HCT116 (cell line): ENCODE data around the gene FBXO42. TPM values are rescaled to one million over a fixed set of nuclear protein-coding genes. Genes with fewer than 3 reads are reported as not detected.

Experiments
- ATAC-seq: fragments of 200-7000 bp; cut with Tn5 transposase; 2 replicates; pipeline ENCODE4 v1.9.1; 2020; ENCODE audit warnings: mild to moderate bottlenecking, moderate library complexity
- BruUV-seq: library from RNA; stranded (reverse); fragments of 400-500 nt; replicated peaks from 2 replicates; lab custom pipeline; 2021; lab: Mats Ljungman, UMichigan
- CTCF ChIA-PET: fragments of 300-600 bp; sonication (Branson Sonifier 250); formaldehyde crosslinking; loops from one replicate; lab custom pipeline; 2021; ENCODE audit warnings: antibody characterized with exemption; lab: Charles Lee
- POLR2A ChIA-PET: fragments of 300-600, 350-600 bp; sonication (Branson Sonifier 250); formaldehyde crosslinking; loops from one replicate; lab custom pipeline; 2021; ENCODE audit warnings: antibody characterized with exemption; lab: Charles Lee
- RAD21 ChIA-PET, 2 experiments: fragments of 300-600 bp; sonication (Branson Sonifier 250); formaldehyde crosslinking; loops; one replicate each; lab custom pipeline; 2023; ENCODE audit warnings: low total read pairs in 2 of 2; ENCODE audit not compliant: uncharacterized antibody in 2 of 2, unreplicated experiment in 2 of 2, low non-redundant PET in 1 of 2; lab: Charles Lee
- DNase-seq: peaks from one replicate; pipeline ENCODE4 v3.0.0-alpha.2; 2010; ENCODE audit warnings: low read depth, low spot score
- H2AFZ ChIP-seq: fragments of 200-600 bp; shearing (Covaris generic), sonication (generic); 2 replicates; pipeline ENCODE4 v1.6.1; 2017; ENCODE audit warnings: low read depth, mixed run types, mixed read lengths, antibody characterized with exemption, low read length; ENCODE audit not compliant: poor library complexity, severe bottlenecking
- H3K27ac ChIP-seq: 2 replicates; pipeline ENCODE4 v1.5.1; 2012; ENCODE audit warnings: low read depth, low read length
- H3K27me3 ChIP-seq: fragments of 200-600 bp; sonication (generic); 2 replicates; pipeline ENCODE4 v1.6.1; 2016; ENCODE audit warnings: mixed run types, low read length, mixed read lengths; ENCODE audit not compliant: insufficient read depth
- H3K36me3 ChIP-seq, 2 experiments: fragments of 200-500 bp in 1 of 2; fragments of 200-600 bp in 1 of 2; sonication (Bioruptor generic) in 1 of 2; sonication (generic) in 1 of 2; 2 replicates each; pipeline versions ENCODE4 v1.5.1 to v1.6.1; 2014 to 2016; ENCODE audit warnings: low read length in 2 of 2, inconsistent platforms in 1 of 2, mixed read lengths in 1 of 2, mixed run types in 1 of 2; ENCODE audit not compliant: insufficient read depth in 2 of 2, control insufficient read depth in 1 of 2
- H3K4me1 ChIP-seq, 2 experiments: fragments of 200-600 bp in 1 of 2; sonication (generic) in 1 of 2; 2 replicates each; pipeline versions ENCODE4 v1.5.1 to v1.6.1; 2012 to 2017; ENCODE audit warnings: low read length in 2 of 2, inconsistent platforms in 1 of 2, mild to moderate bottlenecking in 1 of 2, mixed read lengths in 1 of 2, mixed run types in 1 of 2, moderate library complexity in 1 of 2; ENCODE audit not compliant: insufficient read depth in 2 of 2, control insufficient read depth in 1 of 2
- H3K4me2 ChIP-seq: fragments of 200-600 bp; sonication (generic); 2 replicates; pipeline ENCODE4 v1.6.1; 2017; ENCODE audit warnings: mixed run types, low read length, mixed read lengths
- H3K4me3 ChIP-seq, 2 experiments: fragments of 200-600 bp in 1 of 2; sonication (generic) in 1 of 2; replicated peaks in 1 of 2; 2 replicates each; pipeline ENCODE4 v1.5.1; 2011 to 2016; ENCODE audit warnings: low read length in 2 of 2, control low read depth in 1 of 2, low read depth in 1 of 2, mild to moderate bottlenecking in 1 of 2, mixed read lengths in 1 of 2, mixed run types in 1 of 2
- H3K79me2 ChIP-seq: fragments of 200-600 bp; sonication (generic); 2 replicates; pipeline ENCODE4 v1.6.1; 2017; ENCODE audit warnings: mild to moderate bottlenecking, mixed run types, low read length, moderate library complexity, mixed read lengths; ENCODE audit not compliant: insufficient read depth
- H3K9ac ChIP-seq: fragments of 200-600 bp; sonication (generic); 2 replicates; pipeline ENCODE4 v1.6.1; 2016; ENCODE audit warnings: low read length, mixed read lengths
- H3K9me2 ChIP-seq: fragments of 200-600 bp; sonication (generic), shearing (Covaris generic); 2 replicates; pipeline ENCODE4 v1.6.1; 2017; ENCODE audit warnings: mixed run types, mild to moderate bottlenecking, moderate library complexity; ENCODE audit not compliant: insufficient read depth
- H3K9me3 ChIP-seq, 2 experiments: fragments of 200-500 bp in 1 of 2; fragments of 200-600 bp in 1 of 2; sonication (Bioruptor generic) in 1 of 2; sonication (generic) in 1 of 2; 2 replicates each; pipeline ENCODE4 v1.6.1; 2014 to 2017; ENCODE audit warnings: low read length in 2 of 2, mixed read lengths in 2 of 2, inconsistent platforms in 1 of 2, low read depth in 1 of 2, mild to moderate bottlenecking in 1 of 2, mixed run types in 1 of 2, moderate library complexity in 1 of 2; ENCODE audit not compliant: control insufficient read depth in 1 of 2, insufficient read depth in 1 of 2
- H4K20me1 ChIP-seq: fragments of 200-600 bp; sonication (generic), shearing (Covaris generic); 2 replicates; pipeline ENCODE4 v1.6.1; 2017; ENCODE audit warnings: mixed run types, mild to moderate bottlenecking, moderate library complexity; ENCODE audit not compliant: insufficient read depth
- ATF3 ChIP-seq: IDR thresholded peaks from 2 replicates; pipeline ENCODE4 v1.6.1; 2012
- CBX3 ChIP-seq: IDR thresholded peaks from 2 replicates; pipeline ENCODE4 v1.6.1; 2012; ENCODE audit warnings: low read depth
- CTCF ChIP-seq, 3 experiments: fragments of 200-600 bp in 1 of 3; sonication (generic) in 1 of 3; IDR thresholded peaks in 2 of 3; conservative IDR thresholded peaks in 1 of 3; 2 replicates each; pipeline ENCODE4 v1.5.1; 2012 to 2017; ENCODE audit warnings: low read depth in 2 of 3, low read length in 2 of 3, antibody characterized with exemption in 1 of 3, borderline replicate concordance in 1 of 3, control low read depth in 1 of 3, mild to moderate bottlenecking in 1 of 3, mixed read lengths in 1 of 3, mixed run types in 1 of 3, moderate library complexity in 1 of 3; ENCODE audit not compliant: insufficient read depth in 1 of 3
- EZH2phosphoT487 ChIP-seq: fragments of 200-600 bp; IDR thresholded peaks from 2 replicates; pipeline ENCODE4 v1.6.1; 2018; ENCODE audit warnings: antibody characterized with exemption, borderline replicate concordance
- FOSL1 ChIP-seq: IDR thresholded peaks from 2 replicates; pipeline ENCODE4 v1.6.1; 2012; ENCODE audit warnings: low read depth
- JUND ChIP-seq: IDR thresholded peaks from 2 replicates; pipeline ENCODE4 v1.6.1; 2012
- MAX ChIP-seq: IDR thresholded peaks from 2 replicates; pipeline ENCODE4 v1.6.1; 2012
- POLR2A ChIP-seq: IDR thresholded peaks from 2 replicates; pipeline ENCODE4 v1.7.0; 2011; ENCODE audit warnings: borderline replicate concordance; ENCODE audit not compliant: insufficient read depth, insufficient read length; ENCODE audit errors: extremely low read depth
- POLR2AphosphoS5 ChIP-seq: IDR thresholded peaks from 2 replicates; pipeline ENCODE4 v1.6.1; 2011; ENCODE audit warnings: mild to moderate bottlenecking, low read depth, low read length, moderate library complexity
- REST ChIP-seq: IDR thresholded peaks from 2 replicates; pipeline ENCODE4 v1.6.1; 2012; ENCODE audit warnings: low read depth
- SIN3A ChIP-seq: IDR thresholded peaks from 2 replicates; pipeline ENCODE4 v1.6.1; 2012; ENCODE audit warnings: low read depth
- SP1 ChIP-seq: IDR thresholded peaks from 2 replicates; pipeline ENCODE4 v1.6.1; 2012; ENCODE audit warnings: low read depth
- SRF ChIP-seq: IDR thresholded peaks from 2 replicates; pipeline ENCODE4 v1.6.1; 2012; ENCODE audit warnings: low read depth
- TCF7L2 ChIP-seq: IDR thresholded peaks from 2 replicates; pipeline ENCODE4 v1.7.0; 2011; ENCODE audit warnings: borderline replicate concordance, inconsistent platforms; ENCODE audit not compliant: insufficient read depth, insufficient read length; ENCODE audit errors: extremely low read depth
- YY1 ChIP-seq: IDR thresholded peaks from 2 replicates; pipeline ENCODE4 v1.6.1; 2011; ENCODE audit warnings: low read length, low read depth, moderate library complexity, mild to moderate bottlenecking; ENCODE audit not compliant: insufficient replicate concordance; ENCODE audit errors: extremely low read depth
- ZFX ChIP-seq: fragments of 450-650 bp; IDR thresholded peaks from 2 replicates; pipeline ENCODE4 v1.6.1; 2017
- ZNF274 ChIP-seq: fragments of 200-500 bp; sonication (Bioruptor generic); IDR thresholded peaks from 2 replicates; pipeline ENCODE4 v1.6.1; 2014; ENCODE audit warnings: mild to moderate bottlenecking, low read depth, low read length, inconsistent platforms
- intact Hi-C: fragments of 100-400 bp; cut with micrococcal nuclease; formaldehyde crosslinking; loops from 2 replicates; pipeline ENCODE4 v1.10.0; 2022
- total RNA-seq: library from RNA; stranded (reverse); gene quantifications from one replicate; pipeline ENCODE4 v1.2.1, GENCODE V29; 2021; ENCODE audit not compliant: unreplicated experiment

Gene FBXO42
- total RNA-seq, 1 experiment from 2014 or later, result 20.6 TPM

GRCh38 chr1:16233431-16233830 lies 118.8 kb downstream of the FBXO42 start (continued):
- no peak for TF ChIP-seq CTCF (IDR thresholded peaks at IDR 0.05 in 2 of 3, conservative IDR thresholded peaks at IDR 0.05 in 1 of 3; ENCODE audit: borderline replicate concordance in 1 of 3, insufficient read depth in 1 of 3, low read depth in 2 of 3, low read length in 2 of 3)
- TF ChIP-seq JUND, result no peak
- TF ChIP-seq CBX3, result no peak
- TF ChIP-seq SIN3A, result no peak
- TF ChIP-seq TCF7L2, result no peak
- TF ChIP-seq FOSL1, result no peak

GRCh38 chr1:16232316-16232710 lies 120.0 kb downstream of the FBXO42 start:
- Histone ChIP-seq H3K27ac (no peak overlapping the region; the same call in 1 of the 2 replicates), H3K4me1 (peaks cover 10 to 24% of the 10 kb centered on the region in 2 experiments), H3K27me3 (no peaks in the 10 kb centered on the region), H2AFZ (no peak overlapping the region), H3K4me3 (no peak overlapping the region), H3K36me3 (no peaks in the 10 kb centered on the region), H3K9me3 (no peaks in the 10 kb centered on the region)
- intact Hi-C loops, result no loop called here
- POLR2A ChIA-PET, result interaction anchor here (1.2 kb wide), 1 partner anchor 15 kb away, joined by 3 read pairs; no protein-coding TSS in a partner anchor
- DNase-seq, result no peak
- BruUV-seq, result no TSS peak
- no peak for TF ChIP-seq ZNF274
- TF ChIP-seq CTCF (IDR thresholded peaks at IDR 0.05 in 2 of 3, conservative IDR thresholded peaks at IDR 0.05 in 1 of 3; ENCODE audit: borderline replicate concordance in 1 of 3, insufficient read depth in 1 of 3, low read depth in 2 of 3, low read length in 2 of 3), result no peak
- TF ChIP-seq ZFX, result no peak
- TF ChIP-seq FOSL1, result no peak
- TF ChIP-seq EZH2phosphoT487, result no peak
- no peak for TF ChIP-seq YY1
- no peak for TF ChIP-seq REST
- TF ChIP-seq ATF3, result no peak
- no peak for TF ChIP-seq POLR2AphosphoS5
- TF ChIP-seq JUND, result no peak
- no peak for TF ChIP-seq POLR2A
- TF ChIP-seq SIN3A, result no peak
- TF ChIP-seq SRF, result no peak
- TF ChIP-seq SP1, result no peak
- no peak for TF ChIP-seq CBX3
- no peak for TF ChIP-seq MAX
- TF ChIP-seq, all 23 proteins: peak for 0
- Histone ChIP-seq H3K79me2 (no peaks in the 10 kb centered on the region; the same call in 1 of the 2 replicates), H3K9me2 (no peaks in the 10 kb centered on the region), H3K9ac (no peak overlapping the region), H4K20me1 (no peaks in the 10 kb centered on the region), H3K4me2 (no peak overlapping the region)
- ChIA-PET CTCF (no interaction called here), RAD21 (no interaction called here)
- no peak for ATAC-seq
